Measurements from ENCODE around the gene WNT8B.

Gene WNT8B

GRCh38 chr10:100519311-100520051, 56.7 kb downstream of the WNT8B start, which contains the start of gene SEC31B:
Gene SEC31B, minus strand, starts transcription at chr10:100519861. Its CDS starts 2,909 bp downstream, at chr10:100516952.
- DNase-seq: no peak

GRCh38 chr10:100520811-100521210, 58.0 kb downstream of the WNT8B start:
- DNase-seq: no peak

GRCh38 chr10:100522107-100522801, 59.4 kb downstream of the WNT8B start:
- no peak for DNase-seq

- no peak for DNase-seq
Measured at GRCh38 chr10:100522945-100523344, 60.1 kb downstream of the WNT8B start.

GRCh38 chr10:100524206-100524605, 61.4 kb downstream of the WNT8B start:
- DNase-seq: no peak

GRCh38 chr10:100524638-100525037, 61.8 kb downstream of the WNT8B start:
- DNase-seq: no peak

GRCh38 chr10:100528123-100528886, 65.5 kb downstream of the WNT8B start:
- no peak for DNase-seq

GRCh38 chr10:100528921-100529474, 66.2 kb downstream of the WNT8B start:
- no peak for DNase-seq

- DNase-seq: peak; percentile 77
Measured at GRCh38 chr10:100529475-100530298, 66.9 kb downstream of the WNT8B start, which contains the start of gene NDUFB8. Gene NDUFB8, minus strand, starts transcription at chr10:100529871. Its CDS starts 20 bp downstream, at chr10:100529851.

GRCh38 chr10:100531761-100532160, 69.0 kb downstream of the WNT8B start:
- no peak for DNase-seq
